HepG2 (cell line): Measurements from ENCODE around the gene BEST2. TPM values are rescaled to one million over a fixed set of nuclear protein-coding genes. Genes with fewer than 3 reads are reported as not detected.

ENCODE experiments used
- ATAC-seq: fragments of 200-7000 bp; cut with Tn5 transposase; 3 replicates; pipeline ENCODE4 v1.9.1; 2020; ENCODE audit warnings: mild to moderate bottlenecking, moderate library complexity
- BruUV-seq: library from RNA; stranded (reverse); fragments of 400-500 nt; replicated peaks from 2 replicates; lab custom pipeline; 2021; lab: Mats Ljungman, UMichigan
- CTCF ChIA-PET: fragments of 300-600 bp; formaldehyde crosslinking; extraction: SDS; loops from one replicate; lab custom pipeline; 2021; ENCODE audit warnings: low total read pairs, inconsistent platforms, low intra/inter-chr PET ratio; lab: Yijun Ruan, JAX
- POLR2A ChIA-PET: fragments of 350-600 bp; sonication (Branson Sonifier 250); formaldehyde crosslinking; loops from one replicate; lab custom pipeline; 2020; ENCODE audit warnings: antibody characterized with exemption, inconsistent platforms; lab: Yijun Ruan, JAX
- DNase-seq: peaks from one replicate; pipeline ENCODE4 v3.0.0-alpha.2; 2015; ENCODE audit warnings: low spot score
- FAIRE-seq: peaks from 3 replicates; lab custom pipeline; 2011; peaks lifted over from hg19 to GRCh38; lab: Jason Lieb, UNC
- H2AFZ ChIP-seq: one replicate; pipeline ENCODE4 v1.6.1; 2011; ENCODE audit warnings: low read length, inconsistent platforms
- H3K27ac ChIP-seq: fragments of 300-600 bp; 3 replicates; pipeline ENCODE4 v1.8.0; 2011; ENCODE audit warnings: mixed run types, mild to moderate bottlenecking, mixed read lengths, low read length, inconsistent platforms; ENCODE audit not compliant: insufficient read depth; ENCODE audit errors: extremely low read length
- H3K27me3 ChIP-seq, 2 experiments: fragments of 200-600 bp in 1 of 2; 2 replicates in 1 of 2; 3 replicates in 1 of 2; pipeline versions ENCODE4 v1.6.0 to v1.8.0; 2011; ENCODE audit warnings: low read length in 2 of 2, mild to moderate bottlenecking in 2 of 2, moderate library complexity in 2 of 2, inconsistent platforms in 1 of 2; ENCODE audit not compliant: insufficient read depth in 2 of 2, control insufficient read depth in 1 of 2
- H3K36me3 ChIP-seq, 2 experiments: fragments of 200-600 bp in 1 of 2; replicated peaks in 1 of 2; 2 replicates in 1 of 2; 3 replicates in 1 of 2; pipeline versions ENCODE4 v1.5.1 to v1.8.0; 2011; ENCODE audit warnings: low read length in 2 of 2, inconsistent platforms in 1 of 2; ENCODE audit not compliant: insufficient read depth in 2 of 2, control insufficient read depth in 1 of 2
- H3K4me1 ChIP-seq: 2 replicates; pipeline ENCODE4 v1.5.1; 2012; ENCODE audit warnings: low read length, inconsistent platforms; ENCODE audit not compliant: insufficient read depth
- H3K4me2 ChIP-seq: 2 replicates; pipeline ENCODE4 v1.6.0; 2011; ENCODE audit warnings: low read depth, low read length, inconsistent platforms
- H3K4me3 ChIP-seq, 3 experiments: fragments of 200-600 bp in 1 of 3; sonication (generic), shearing (Covaris generic) in 1 of 3; replicated peaks in 1 of 3; 2 replicates each; pipeline ENCODE4 v1.5.1; 2011 to 2016; ENCODE audit warnings: low read length in 3 of 3, inconsistent platforms in 2 of 3, low read depth in 2 of 3, mild to moderate bottlenecking in 2 of 3, control low read depth in 1 of 3, mixed read lengths in 1 of 3; ENCODE audit not compliant: insufficient read depth in 1 of 3
- H3K79me2 ChIP-seq: one replicate; pipeline ENCODE4 v1.6.1; 2011; ENCODE audit warnings: low read length, inconsistent platforms; ENCODE audit not compliant: insufficient read depth
- H3K9ac ChIP-seq: 2 replicates; pipeline ENCODE4 v1.6.0; 2011; ENCODE audit warnings: mild to moderate bottlenecking, low read depth, low read length, inconsistent platforms; ENCODE audit not compliant: insufficient read depth
- H3K9me3 ChIP-seq: 2 replicates; pipeline ENCODE4 v1.5.1; 2012; ENCODE audit warnings: mild to moderate bottlenecking, low read length
- H4K20me1 ChIP-seq: 2 replicates; pipeline ENCODE4 v1.6.0; 2011; ENCODE audit warnings: inconsistent platforms, mild to moderate bottlenecking, low read length, moderate library complexity; ENCODE audit not compliant: insufficient read depth
- CEBPB ChIP-seq: IDR thresholded peaks from 2 replicates; pipeline ENCODE4 v1.6.1; 2011; ENCODE audit warnings: low read depth, low read length, improper control_type of control experiment, borderline replicate concordance
- FOSL2 ChIP-seq: sonication (generic); formaldehyde crosslinking; IDR thresholded peaks from 2 replicates; pipeline ENCODE4 v1.4.0; 2020; ENCODE audit warnings: missing genetic modification reagents
- FOXA3 ChIP-seq: IDR thresholded peaks from 2 replicates; pipeline ENCODE4 v1.6.1; 2016; ENCODE audit warnings: missing genetic modification reagents, missing compliant biosample characterization
- HNRNPK ChIP-seq: fragments of 200-400 bp; formaldehyde crosslinking; IDR thresholded peaks from 2 replicates; pipeline ENCODE4 v1.6.1; 2018; ENCODE audit warnings: low read length, low read depth, moderate library complexity, mild to moderate bottlenecking; ENCODE audit not compliant: poor library complexity, severe bottlenecking
- NFAT5 ChIP-seq: sonication (generic); formaldehyde crosslinking; IDR thresholded peaks from 2 replicates; pipeline ENCODE4 v1.4.0; 2020; ENCODE audit warnings: missing genetic modification reagents
- ZNF30 ChIP-seq: sonication (generic); formaldehyde crosslinking; IDR thresholded peaks from 2 replicates; pipeline ENCODE4 v1.5.0; 2020; ENCODE audit warnings: mild to moderate bottlenecking, missing genetic modification reagents
- ZNF530 ChIP-seq: sonication (generic); formaldehyde crosslinking; IDR thresholded peaks from 2 replicates; pipeline ENCODE4 v1.5.0; 2020; ENCODE audit warnings: low read depth, mild to moderate bottlenecking, missing genetic modification reagents
- ZNF552 ChIP-seq: sonication (generic); formaldehyde crosslinking; IDR thresholded peaks from 2 replicates; pipeline ENCODE4 v1.9.0; 2022; ENCODE audit warnings: missing genetic modification reagents, mild to moderate bottlenecking, borderline replicate concordance
- ZNF777 ChIP-seq: sonication (generic); formaldehyde crosslinking; IDR thresholded peaks from 2 replicates; pipeline ENCODE4 v1.4.0; 2020; ENCODE audit warnings: missing genetic modification reagents
- WGBS: methylation state at CpG from one replicate; pipeline ENCODE4 v1.1.6; 2017; ENCODE audit warnings: low lambda C conversion rate; 5-methylcytosine and 5-hydroxymethylcytosine counted together
- in situ Hi-C: cut with HindIII; loops from 2 replicates; pipeline ENCODE4 v1.10.0; 2017; ENCODE audit warnings: low pct_unique_long_range_greater_than_20kb; ENCODE audit not compliant: extremely low pct_ligation_motif_present
- intact Hi-C: fragments of 100-400 bp; cut with micrococcal nuclease; formaldehyde crosslinking; loops from one replicate; pipeline ENCODE4 v1.10.0; 2022; ENCODE audit not compliant: unreplicated experiment
- polyA plus RNA-seq, 8 experiments: library from polyadenylated mRNA; depleted of rRNA in 3 of 8; stranded (reverse) in 7 of 8; unstranded in 1 of 8; fragments of >200 nt; fragmentation: Illumina TruSeq in 4 of 8; extraction: Trizol in 4 of 8; gene quantifications; 2 replicates each; pipeline versions ENCODE4 v1.2.1 to v1.2.3, GENCODE V29; 2011 to 2016; ENCODE audit warnings: low read depth in 4 of 8, missing spikeins in 1 of 8, mixed read lengths in 1 of 8; ENCODE audit not compliant: insufficient read depth in 1 of 8
- total RNA-seq, 5 experiments: library from RNA; depleted of rRNA; stranded (reverse); fragments of >200 nt; fragmentation: Illumina TruSeq; extraction: Trizol; gene quantifications; 2 replicates each; pipeline ENCODE4 v1.2.3, GENCODE V29; 2016; ENCODE audit warnings: low read depth in 1 of 5
- TF ChIP-seq, protein P1 (sequence below): sonication (generic); formaldehyde crosslinking; IDR thresholded peaks from 2 replicates; pipeline ENCODE4 v1.4.0; 2020; ENCODE audit warnings: mild to moderate bottlenecking, missing genetic modification reagents
- TF ChIP-seq, protein P2 (sequence below): sonication (generic); formaldehyde crosslinking; IDR thresholded peaks from 2 replicates; pipeline ENCODE4 v1.4.0; 2020; ENCODE audit warnings: low read depth, mild to moderate bottlenecking, missing genetic modification reagents
- TF ChIP-seq, protein P3 (sequence below), 2 experiments: sonication (generic) in 1 of 2; formaldehyde crosslinking in 1 of 2; IDR thresholded peaks; 2 replicates each; pipeline versions ENCODE4 v1.4.0 to v1.6.1; 2018 to 2020; ENCODE audit warnings: missing genetic modification reagents in 2 of 2, borderline replicate concordance in 1 of 2, low read depth in 1 of 2, mild to moderate bottlenecking in 1 of 2, missing biosample characterization in 1 of 2

Gene BEST2
- total and polyA plus RNA-seq, 2 of the 13 experiments (the other 11 are each of a cell fraction or from before 2014, with no cell fraction given) = not detected

DNA sequence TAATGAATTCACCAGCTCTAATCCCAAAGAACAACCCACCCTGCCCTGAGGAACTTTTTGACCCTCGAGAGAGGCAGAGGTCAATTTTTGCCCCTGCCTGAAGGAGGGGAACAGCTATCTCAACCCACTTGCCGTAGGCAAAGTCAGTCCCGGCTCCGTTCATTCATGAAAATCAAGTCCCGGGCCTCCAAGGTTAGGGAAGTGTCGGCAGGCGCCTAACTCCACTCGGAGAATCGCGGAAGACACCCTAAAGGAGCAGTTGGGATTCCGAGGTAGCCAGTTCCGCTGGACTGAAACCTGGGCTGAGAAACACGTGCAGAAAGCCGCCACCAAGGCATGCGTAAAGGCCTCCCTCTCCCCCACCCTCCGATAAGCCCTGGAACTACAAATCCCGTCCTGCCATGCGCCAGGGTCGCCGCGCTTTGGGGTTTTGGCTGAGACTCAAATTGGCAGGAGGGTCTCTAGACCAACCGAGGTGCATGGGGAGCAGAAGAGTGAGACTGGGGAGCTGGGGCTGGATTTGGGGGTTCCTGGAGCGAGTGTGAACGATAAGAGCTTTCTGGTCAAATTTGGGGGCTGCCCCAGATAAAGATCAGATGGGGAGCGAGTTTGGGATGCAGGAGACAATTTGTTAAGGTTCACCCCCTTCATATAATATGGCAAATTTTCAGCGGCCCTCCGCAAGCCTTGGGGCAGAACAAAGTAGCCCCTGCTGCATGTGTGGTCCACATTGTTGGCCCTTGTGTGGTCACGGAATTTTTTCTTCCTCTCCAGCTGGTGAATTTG lies 27.8 kb upstream of the BEST2 start, which contains the start of gene TNPO2:
Gene TNPO2, minus strand, starts transcription at position 292 of the 786 bp plus-strand sequence. CDS start 2,955 bp downstream, outside the sequence.
- Histone ChIP-seq H3K79me2 (peaks cover 48% of the 10 kb centered on the region), H3K27me3 (no peaks in the 10 kb centered on the region; a peak in 1 of 5 replicates), H3K9ac (peak within 1 kb of the TSS; percentile 87), H3K9me3 (no peaks in the 10 kb centered on the region), H3K36me3 (peaks cover 2 to 7% of the 10 kb centered on the region in 2 experiments; a peak in 4 of 5 replicates), H3K27ac (peak within 1 kb of the TSS; percentile 77), H4K20me1 (no peaks in the 10 kb centered on the region), H3K4me1 (peaks cover 20% of the 10 kb centered on the region), H2AFZ (peak within 1 kb of the TSS; percentile 78), H3K4me2 (peak within 1 kb of the TSS; percentile 98), H3K4me3 (peak within 1 kb of the TSS; percentile 67 to 93 (median 92))
- FAIRE-seq = peak; percentile 91
- no TSS peak for BruUV-seq
- peak; percentile 71 for DNase-seq
- 13% methylated on average over 16 of the region's 28 CpGs for WGBS
- POLR2A ChIA-PET = interaction anchor here (1.0 to 4.8 kb wide), 9 partner anchors 9 to 210 kb away, joined by 3 to 51 read pairs (median 8); partner anchors contain the start of genes FARSA, FBXW9, GET3 and JUNB
- intact Hi-C loops (no loop called here), in situ Hi-C loops (no loop called here)
- CTCF ChIA-PET = no interaction called here
- peak; percentile 68 for ATAC-seq
- TF ChIP-seq, protein P1, sequence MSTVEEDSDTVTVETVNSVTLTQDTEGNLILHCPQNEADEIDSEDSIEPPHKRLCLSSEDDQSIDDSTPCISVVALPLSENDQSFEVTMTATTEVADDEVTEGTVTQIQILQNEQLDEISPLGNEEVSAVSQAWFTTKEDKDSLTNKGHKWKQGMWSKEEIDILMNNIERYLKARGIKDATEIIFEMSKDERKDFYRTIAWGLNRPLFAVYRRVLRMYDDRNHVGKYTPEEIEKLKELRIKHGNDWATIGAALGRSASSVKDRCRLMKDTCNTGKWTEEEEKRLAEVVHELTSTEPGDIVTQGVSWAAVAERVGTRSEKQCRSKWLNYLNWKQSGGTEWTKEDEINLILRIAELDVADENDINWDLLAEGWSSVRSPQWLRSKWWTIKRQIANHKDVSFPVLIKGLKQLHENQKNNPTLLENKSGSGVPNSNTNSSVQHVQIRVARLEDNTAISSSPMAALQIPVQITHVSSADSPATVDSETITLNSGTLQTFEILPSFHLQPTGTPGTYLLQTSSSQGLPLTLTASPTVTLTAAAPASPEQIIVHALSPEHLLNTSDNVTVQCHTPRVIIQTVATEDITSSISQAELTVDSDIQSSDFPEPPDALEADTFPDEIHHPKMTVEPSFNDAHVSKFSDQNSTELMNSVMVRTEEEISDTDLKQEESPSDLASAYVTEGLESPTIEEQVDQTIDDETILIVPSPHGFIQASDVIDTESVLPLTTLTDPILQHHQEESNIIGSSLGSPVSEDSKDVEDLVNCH = no peak
- TF ChIP-seq CEBPB (no peak), ZNF30 (no peak), FOXA3 (CRISPR knock-in tag) (no peak), FOSL2 (no peak), ZNF777 (CRISPR knock-in tag) (no peak), ZNF552 (CRISPR knock-in tag) (no peak), ZNF530 (no peak), NFAT5 (CRISPR knock-in tag) (no peak), HNRNPK (no peak)
- TF ChIP-seq, protein P2, sequence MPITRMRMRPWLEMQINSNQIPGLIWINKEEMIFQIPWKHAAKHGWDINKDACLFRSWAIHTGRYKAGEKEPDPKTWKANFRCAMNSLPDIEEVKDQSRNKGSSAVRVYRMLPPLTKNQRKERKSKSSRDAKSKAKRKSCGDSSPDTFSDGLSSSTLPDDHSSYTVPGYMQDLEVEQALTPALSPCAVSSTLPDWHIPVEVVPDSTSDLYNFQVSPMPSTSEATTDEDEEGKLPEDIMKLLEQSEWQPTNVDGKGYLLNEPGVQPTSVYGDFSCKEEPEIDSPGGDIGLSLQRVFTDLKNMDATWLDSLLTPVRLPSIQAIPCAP (CRISPR knock-in tag) = no peak
- TF ChIP-seq, protein P3, sequence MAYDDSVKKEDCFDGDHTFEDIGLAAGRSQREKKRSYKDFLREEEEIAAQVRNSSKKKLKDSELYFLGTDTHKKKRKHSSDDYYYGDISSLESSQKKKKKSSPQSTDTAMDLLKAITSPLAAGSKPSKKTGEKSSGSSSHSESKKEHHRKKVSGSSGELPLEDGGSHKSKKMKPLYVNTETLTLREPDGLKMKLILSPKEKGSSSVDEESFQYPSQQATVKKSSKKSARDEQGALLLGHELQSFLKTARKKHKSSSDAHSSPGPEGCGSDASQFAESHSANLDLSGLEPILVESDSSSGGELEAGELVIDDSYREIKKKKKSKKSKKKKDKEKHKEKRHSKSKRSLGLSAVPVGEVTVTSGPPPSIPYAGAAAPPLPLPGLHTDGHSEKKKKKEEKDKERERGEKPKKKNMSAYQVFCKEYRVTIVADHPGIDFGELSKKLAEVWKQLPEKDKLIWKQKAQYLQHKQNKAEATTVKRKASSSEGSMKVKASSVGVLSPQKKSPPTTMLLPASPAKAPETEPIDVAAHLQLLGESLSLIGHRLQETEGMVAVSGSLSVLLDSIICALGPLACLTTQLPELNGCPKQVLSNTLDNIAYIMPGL (CRISPR knock-in tag; IDR thresholded peaks at IDR 0.05; ENCODE audit: borderline replicate concordance in 1 of 2, low read depth in 1 of 2) = peak; percentile 35 to 61; a peak in 2 of 4 replicates
